Ovary (tissue), 9 donors: Measurements from ENCODE around the gene ATXN7. TPM values are rescaled to one million over a fixed set of nuclear protein-coding genes. Genes with fewer than 3 reads are reported as not detected.
A peak's percentile ranks its signal among the peaks of the same experiment; 100 is the strongest.

ENCODE experiments used
- DNase-seq, 5 donors: peaks; one replicate each; pipeline ENCODE4 v3.0.0-alpha.2; 2019 to 2020
- H3K27ac ChIP-seq, 2 donors: fragments of 200-600 bp; one replicate each; pipeline versions ENCODE4 v1.5.1 to v1.8.0; 2019 to 2022
- H3K27me3 ChIP-seq: fragments of 200-600 bp; one replicate; pipeline ENCODE4 v1.8.0; 2022
- H3K36me3 ChIP-seq: fragments of 200-600 bp; sonication (generic); one replicate; pipeline ENCODE4 v1.5.1; 2019
- H3K4me1 ChIP-seq: one replicate; pipeline ENCODE4 v1.8.1; 2013; ENCODE audit warnings: mild to moderate bottlenecking, moderate library complexity; ENCODE audit not compliant: insufficient read depth
- H3K4me3 ChIP-seq: fragments of 200-600 bp; sonication (generic); one replicate; pipeline ENCODE4 v1.5.1; 2017
- H3K9me3 ChIP-seq, 2 donors: fragments of 200-600 bp in 1 of 2; sonication (generic) in 1 of 2; one replicate each; pipeline versions ENCODE4 v1.5.1 to v1.8.1; 2013 to 2019; ENCODE audit warnings: mild to moderate bottlenecking in 1 of 2, moderate library complexity in 1 of 2
- CTCF ChIP-seq, 3 donors: fragments of 450-650 bp in 2 of 3; fragments of 200-600 bp in 1 of 3; IDR thresholded peaks; one replicate each; pipeline versions ENCODE4 v1.5.1 to v1.8.0; 2016 to 2022; ENCODE audit warnings: antibody characterized with exemption in 3 of 3, mild to moderate bottlenecking in 1 of 3
- EP300 ChIP-seq: sonication (generic); formaldehyde crosslinking; IDR thresholded peaks from one replicate; pipeline ENCODE4 v1.6.1; 2017; ENCODE audit warnings: antibody characterized with exemption
- POLR2A ChIP-seq: fragments of 450-650 bp; IDR thresholded peaks from one replicate; pipeline ENCODE4 v1.6.1; 2017; ENCODE audit warnings: antibody characterized with exemption, mild to moderate bottlenecking, moderate library complexity
- WGBS, 3 donors: extraction: QIAGEN DNeasy Blood & Tissue Kit in 1 of 3; methylation state at CpG; one replicate each; pipeline versions ENCODE4 v1.1.5 to v1.1.7; 2013 to 2017; 5-methylcytosine and 5-hydroxymethylcytosine counted together
- intact Hi-C, 4 donors: fragments of 100-400 bp; cut with DNase I; formaldehyde crosslinking; loops; one replicate each; pipeline versions ENCODE4 v1.11.0 to v1.15.1; 2022 to 2023
- polyA plus RNA-seq, 2 donors: library from polyadenylated mRNA; stranded (reverse); fragments of 200-250 nt in 1 of 2; fragments of 350-450 nt in 1 of 2; fragmentation: Illumina TruSeq in 1 of 2; extraction: RNeasy Lipid Tissue Mini Kit (QIAGEN cat#74804) in 1 of 2; gene quantifications; one replicate each; pipeline ENCODE4 v1.2.3, GENCODE V29; 2013 to 2014
- total RNA-seq, 7 donors: library from RNA; depleted of rRNA in 2 of 7; stranded (reverse); fragments of >200 nt in 2 of 7; fragmentation: NEBNext Ultra II Directional in 3 of 7; extraction: Animal tissue kit (Norgen Biotek cat#: 25700) in 3 of 7; gene quantifications; one replicate each; pipeline versions ENCODE4 v1.1.0 to v1.2.4, GENCODE V29; 2016 to 2023
- donor health status: DM: no; HTN: no; CAD: no; lungs with moderate emphysema.
- donor health status: DM: no; HTN: no; CAD: no.
- donor health status: Bipolar disorder and iron deficiency.
- donor health status: DM: yes; HTN: yes; CAD: no.
- donor health status: DM: no; HTN: no; CAD: no.
- donor health status: DM: yes; HTN: yes; CAD: no.

ATXN7 gene
- total and polyA plus RNA-seq, 9 donors, result 4.3 to 47.0 (median 27.7) TPM

- intact Hi-C loops, result no loop called here
Measured at GRCh38 chr3:63974451-63974850, 110.8 kb downstream of the ATXN7 start.

GRCh38 chr3:63975723-63976122, 112.1 kb downstream of the ATXN7 start:
- Histone ChIP-seq H3K9me3 (no peaks in the 10 kb centered on the region), H3K27me3 (no peaks in the 10 kb centered on the region), H3K27ac (no peak overlapping the region), H3K4me1 (peaks cover 2% of the 10 kb centered on the region), H3K36me3 (no peaks in the 10 kb centered on the region), H3K4me3 (no peak overlapping the region)
- no peak for TF ChIP-seq CTCF (IDR thresholded peaks at IDR 0.05)
- TF ChIP-seq EP300, result no peak
- TF ChIP-seq POLR2A, result no peak
- WGBS, 3 donors, result 65 to 83% (median 68%) methylated on average over 3 of the region's 3 CpGs
- peak in 2 of 5 donors; percentile 29 to 47 for DNase-seq
- intact Hi-C loops, result no loop called here

More at GRCh38 chr3:63974451-63974850, 110.8 kb downstream of the ATXN7 start:
- TF ChIP-seq POLR2A, result no peak
- no peak for TF ChIP-seq CTCF (IDR thresholded peaks at IDR 0.05)
- TF ChIP-seq EP300, result no peak
- H3K27me3 ChIP-seq, result no peaks in the 10 kb centered on the region
- peaks cover 8% of the 10 kb centered on the region for H3K4me1 ChIP-seq
- no peak overlapping the region for H3K4me3 ChIP-seq
- DNase-seq, result no peak
- no peak overlapping the region for H3K27ac ChIP-seq
- H3K36me3 ChIP-seq, result no peaks in the 10 kb centered on the region
- 91 to 95% (median 93%) methylated on average over 1 of the region's 1 CpG for WGBS, 3 donors
- H3K9me3 ChIP-seq, result no peaks in the 10 kb centered on the region

GRCh38 chr3:63976161-63976871, 112.6 kb downstream of the ATXN7 start:
- no peak for DNase-seq
- no peak overlapping the region for H3K27ac ChIP-seq
- intact Hi-C loops, result no loop called here
- H3K4me3 ChIP-seq, result no peak overlapping the region
- no peaks in the 10 kb centered on the region for H3K36me3 ChIP-seq
- TF ChIP-seq POLR2A, result no peak
- peak; percentile 47 for TF ChIP-seq EP300
- peaks cover 2% of the 10 kb centered on the region for H3K4me1 ChIP-seq
- no peaks in the 10 kb centered on the region for H3K27me3 ChIP-seq
- H3K9me3 ChIP-seq, result no peaks in the 10 kb centered on the region
- 75 to 92% (median 82%) methylated on average over 4 of the region's 4 CpGs for WGBS, 3 donors

GRCh38 chr3:63976872-63977200, 113.2 kb downstream of the ATXN7 start:
- H3K27me3 ChIP-seq, result no peaks in the 10 kb centered on the region
- no peak overlapping the region for H3K4me3 ChIP-seq
- peaks cover 2% of the 10 kb centered on the region for H3K4me1 ChIP-seq
- no peak overlapping the region for H3K27ac ChIP-seq
- TF ChIP-seq EP300, result no peak
- no peak for TF ChIP-seq POLR2A
- TF ChIP-seq CTCF (IDR thresholded peaks at IDR 0.05), result no peak
- H3K9me3 ChIP-seq, result no peaks in the 10 kb centered on the region
- DNase-seq, result no peak
- 91 to 93% (median 91%) methylated on average over 2 of the region's 2 CpGs for WGBS, 3 donors
- H3K36me3 ChIP-seq, result no peaks in the 10 kb centered on the region
- intact Hi-C loops, result no loop called here

GRCh38 chr3:63977893-63978292, 114.2 kb downstream of the ATXN7 start:
- Histone ChIP-seq H3K27me3 (no peaks in the 10 kb centered on the region), H3K27ac (no peak overlapping the region), H3K9me3 (no peaks in the 10 kb centered on the region), H3K4me1 (peaks cover 2% of the 10 kb centered on the region), H3K4me3 (no peak overlapping the region), H3K36me3 (no peaks in the 10 kb centered on the region)
- intact Hi-C loops, result no loop called here
- 84 to 87% (median 86%) methylated on average over 4 of the region's 4 CpGs for WGBS, 3 donors
- DNase-seq, result no peak
- TF ChIP-seq CTCF (IDR thresholded peaks at IDR 0.05) (no peak), POLR2A (no peak), EP300 (no peak)
